HG02981 (cell line): ENCODE results near the gene CFAP100.

Experiments used
- ATAC-seq: cut with Tn5 transposase; IDR thresholded peaks from one replicate; pipeline ENCODE4 v1.9.1; 2021; ENCODE audit warnings: mild to moderate bottlenecking, moderate library complexity; ENCODE audit not compliant: unreplicated experiment

Gene CFAP100

GRCh38 chr3:126373682-126374601 is 20.8 kb upstream of the CFAP100 start:
- ATAC-seq = no peak

- no peak for ATAC-seq
Observed at GRCh38 chr3:126375835-126376331, 18.8 kb upstream of the CFAP100 start.

- no peak for ATAC-seq
Observed at GRCh38 chr3:126376444-126376843, 18.3 kb upstream of the CFAP100 start.

- no peak for ATAC-seq
Observed at GRCh38 chr3:126377211-126377610, 17.5 kb upstream of the CFAP100 start.

GRCh38 chr3:126378341-126378751 is 16.4 kb upstream of the CFAP100 start:
- ATAC-seq = no peak

GRCh38 chr3:126380011-126380768 is 14.5 kb upstream of the CFAP100 start:
- no peak for ATAC-seq

- no peak for ATAC-seq
Observed at GRCh38 chr3:126381966-126382365, 12.7 kb upstream of the CFAP100 start.

GRCh38 chr3:126389112-126389793 is 5.5 kb upstream of the CFAP100 start:
- peak; percentile 84 for ATAC-seq

- no peak for ATAC-seq
Observed at GRCh38 chr3:126389794-126390146, 4.9 kb upstream of the CFAP100 start.

- ATAC-seq = no peak
Observed at GRCh38 chr3:126390201-126390600, 4.5 kb upstream of the CFAP100 start.

GRCh38 chr3:126390751-126391150 is 4.0 kb upstream of the CFAP100 start:
- ATAC-seq = no peak

- ATAC-seq = no peak
Observed at GRCh38 chr3:126391631-126392030, 3.1 kb upstream of the CFAP100 start.

GRCh38 chr3:126392246-126392645 is 2.5 kb upstream of the CFAP100 start:
- ATAC-seq = no peak

GRCh38 chr3:126393563-126393962 is 1.1 kb upstream of the CFAP100 start:
- ATAC-seq = no peak

GRCh38 chr3:126394977-126395321 is 240 bp downstream of the CFAP100 start:
- ATAC-seq = no peak

- ATAC-seq = no peak
Observed at GRCh38 chr3:126395846-126396513, 1.3 kb downstream of the CFAP100 start.

GRCh38 chr3:126396536-126396935 is 1.8 kb downstream of the CFAP100 start:
- ATAC-seq = no peak

GRCh38 chr3:126397610-126398422 is 3.1 kb downstream of the CFAP100 start:
- ATAC-seq = no peak

GRCh38 chr3:126398423-126399350 is 4.0 kb downstream of the CFAP100 start:
- ATAC-seq = no peak
